Endothelial cell of umbilical vein (primary cell): ENCODE data around the gene TFAP2D. TPM values are rescaled to one million over a fixed set of nuclear protein-coding genes. Genes with fewer than 3 reads are reported as not detected.

Experiments
- BruUV-seq: library from RNA; stranded (reverse); fragments of 400-500 nt; replicated peaks from 2 replicates; lab custom pipeline; 2021; lab: Mats Ljungman, UMichigan
- CTCF ChIA-PET: fragments of 300-600, 350-600 bp; sonication (Branson Sonifier 250); formaldehyde crosslinking; loops from one replicate; lab custom pipeline; 2021; ENCODE audit warnings: antibody characterized with exemption, inconsistent platforms; lab: Charles Lee
- POLR2A ChIA-PET: fragments of 300-600, 350-600 bp; sonication (Branson Sonifier 250); formaldehyde crosslinking; loops from one replicate; lab custom pipeline; 2021; ENCODE audit warnings: antibody characterized with exemption, inconsistent platforms; lab: Charles Lee
- DNase-seq: peaks from one replicate; pipeline ENCODE4 v3.0.0-alpha.2; 2011; ENCODE audit warnings: low read depth, low spot score
- FAIRE-seq: peaks from 2 replicates; lab custom pipeline; 2011; peaks lifted over from hg19 to GRCh38; lab: Jason Lieb, UNC
- H2AFZ ChIP-seq: 2 replicates; pipeline ENCODE4 v1.6.0; 2012; ENCODE audit warnings: low read depth, low read length, control low read depth, inconsistent platforms
- H3K27ac ChIP-seq: 2 replicates; pipeline ENCODE4 v1.5.1; 2011; ENCODE audit warnings: low read depth, mild to moderate bottlenecking, control low read depth, low read length, moderate library complexity; ENCODE audit not compliant: insufficient read depth
- H3K27me3 ChIP-seq, 2 experiments: 2 replicates each; pipeline versions ENCODE4 v1.6.0 to v1.6.1; 2011; ENCODE audit warnings: low read length in 2 of 2, mixed read lengths in 1 of 2; ENCODE audit not compliant: control insufficient read depth in 2 of 2, insufficient read depth in 2 of 2
- H3K36me3 ChIP-seq, 2 experiments: 2 replicates in 1 of 2; 3 replicates in 1 of 2; pipeline ENCODE4 v1.5.1; 2011; ENCODE audit warnings: low read length in 2 of 2, mild to moderate bottlenecking in 1 of 2, moderate library complexity in 1 of 2; ENCODE audit not compliant: control insufficient read depth in 2 of 2, insufficient read depth in 2 of 2; ENCODE audit errors: extremely low read depth in 1 of 2
- H3K4me1 ChIP-seq: 3 replicates; pipeline ENCODE4 v1.5.1; 2011; ENCODE audit warnings: mild to moderate bottlenecking, low read length; ENCODE audit not compliant: control insufficient read depth, insufficient read depth; ENCODE audit errors: extremely low read depth
- H3K4me2 ChIP-seq: 2 replicates; pipeline ENCODE4 v1.6.1; 2011; ENCODE audit warnings: low read length, control low read depth, mixed read lengths; ENCODE audit not compliant: insufficient read depth
- H3K4me3 ChIP-seq, 3 experiments: fragments of 200-600 bp in 1 of 3; sonication (generic), shearing (Covaris generic) in 1 of 3; replicated peaks in 1 of 3; 2 replicates each; pipeline ENCODE4 v1.5.1; 2011 to 2016; ENCODE audit warnings: control low read depth in 3 of 3, low read length in 3 of 3, mild to moderate bottlenecking in 2 of 3, inconsistent platforms in 1 of 3, low read depth in 1 of 3, moderate library complexity in 1 of 3; ENCODE audit not compliant: insufficient read depth in 1 of 3
- H3K79me2 ChIP-seq: 2 replicates; pipeline ENCODE4 v1.6.0; 2012; ENCODE audit warnings: low read length, inconsistent platforms; ENCODE audit not compliant: control insufficient read depth, insufficient read depth
- H3K9ac ChIP-seq: replicated peaks from 2 replicates; pipeline ENCODE3; 2011; ENCODE audit warnings: low read length, control low read depth; ENCODE audit not compliant: insufficient read depth; ENCODE audit errors: extremely low read depth
- H3K9me1 ChIP-seq: replicated peaks from 3 replicates; pipeline ENCODE4 v1.6.0; 2011; ENCODE audit warnings: mild to moderate bottlenecking, low read length; ENCODE audit not compliant: control insufficient read depth, insufficient read depth; ENCODE audit errors: extremely low read depth
- H3K9me3 ChIP-seq: replicated peaks from 2 replicates; pipeline ENCODE4 v1.5.1; 2012; ENCODE audit warnings: low read length, inconsistent platforms; ENCODE audit not compliant: control insufficient read depth, insufficient read depth
- H4K20me1 ChIP-seq: replicated peaks from 2 replicates; pipeline ENCODE3; 2011; ENCODE audit warnings: mild to moderate bottlenecking, low read length; ENCODE audit not compliant: control insufficient read depth, insufficient read depth; ENCODE audit errors: extremely low read depth
- EZH2 ChIP-seq: IDR thresholded peaks from 2 replicates; pipeline ENCODE4 v1.6.1; 2012; ENCODE audit warnings: borderline replicate concordance, low read depth, mild to moderate bottlenecking, moderate library complexity, low read length, inconsistent platforms; ENCODE audit not compliant: severe bottlenecking
- FOS ChIP-seq: IDR thresholded peaks from 2 replicates; pipeline ENCODE4 v1.6.1; 2011; ENCODE audit warnings: mild to moderate bottlenecking, low read length, moderate library complexity, borderline replicate concordance; ENCODE audit not compliant: insufficient read depth
- GATA2 ChIP-seq: IDR thresholded peaks from 2 replicates; pipeline ENCODE4 v1.7.0; 2011; ENCODE audit warnings: low read depth, mild to moderate bottlenecking, moderate library complexity, mixed read lengths, low read length; ENCODE audit not compliant: insufficient read length, insufficient read depth
- JUN ChIP-seq: IDR thresholded peaks from 2 replicates; pipeline ENCODE4 v1.6.1; 2011; ENCODE audit warnings: borderline replicate concordance, low read depth; ENCODE audit not compliant: insufficient read length, insufficient read depth
- MYC ChIP-seq: IDR thresholded peaks from one replicate; pipeline ENCODE4 v1.6.1; 2011; ENCODE audit warnings: mild to moderate bottlenecking, low read depth, low read length
- POLR2A ChIP-seq: IDR thresholded peaks from 2 replicates; pipeline ENCODE4 v1.6.1; 2012; ENCODE audit warnings: low read depth, mild to moderate bottlenecking, control low read depth, low read length
- POLR2AphosphoS5 ChIP-seq: IDR thresholded peaks from 2 replicates; pipeline ENCODE4 v1.6.1; 2012; ENCODE audit warnings: low read depth, mild to moderate bottlenecking, control low read depth, low read length, moderate library complexity; ENCODE audit not compliant: insufficient read depth
- dilution Hi-C: fragments of 300-500 bp; cut with MboI; formaldehyde crosslinking; loops from one replicate; pipeline ENCODE4 v1.15.0; 2019; ENCODE audit warnings: low sequenced_read_pairs; ENCODE audit not compliant: extremely low pct_ligation_motif_present
- intact Hi-C: fragments of 100-400 bp; cut with micrococcal nuclease; formaldehyde crosslinking; loops from one replicate; pipeline ENCODE4 v1.10.0; 2022
- polyA plus RNA-seq, 4 experiments: library from polyadenylated mRNA; depleted of rRNA in 3 of 4; stranded (reverse) in 3 of 4; unstranded in 1 of 4; fragments of >200 nt; gene quantifications; 2 replicates each; pipeline versions ENCODE4 v1.2.1 to v1.2.3, GENCODE V29; 2011 to 2012; ENCODE audit warnings: missing spikeins in 1 of 4
- total RNA-seq: library from RNA; stranded (reverse); gene quantifications from 2 replicates; pipeline ENCODE4 v1.2.3, GENCODE V29; 2021
- TF ChIP-seq, protein P1 (sequence below), 2 donors: IDR thresholded peaks; 1 replicate in 1 of 2; 2 replicates in 1 of 2; pipeline ENCODE4 v1.5.1; 2011; ENCODE audit warnings: low read length in 2 of 2, mild to moderate bottlenecking in 2 of 2, moderate library complexity in 2 of 2, control low read depth in 1 of 2, inconsistent platforms in 1 of 2, low read depth in 1 of 2; ENCODE audit not compliant: insufficient read depth in 1 of 2; ENCODE audit errors: extremely low read depth in 1 of 2
- TF ChIP-seq, protein P2 (sequence below): IDR thresholded peaks from 2 replicates; pipeline ENCODE4 v1.6.1; 2011; ENCODE audit not compliant: insufficient read depth, insufficient read length

The TFAP2D gene
- total and polyA plus RNA-seq, 2 donors (not counting 3 experiments of a cell fraction or from before 2014, with no cell fraction given), result not detected

DNA sequence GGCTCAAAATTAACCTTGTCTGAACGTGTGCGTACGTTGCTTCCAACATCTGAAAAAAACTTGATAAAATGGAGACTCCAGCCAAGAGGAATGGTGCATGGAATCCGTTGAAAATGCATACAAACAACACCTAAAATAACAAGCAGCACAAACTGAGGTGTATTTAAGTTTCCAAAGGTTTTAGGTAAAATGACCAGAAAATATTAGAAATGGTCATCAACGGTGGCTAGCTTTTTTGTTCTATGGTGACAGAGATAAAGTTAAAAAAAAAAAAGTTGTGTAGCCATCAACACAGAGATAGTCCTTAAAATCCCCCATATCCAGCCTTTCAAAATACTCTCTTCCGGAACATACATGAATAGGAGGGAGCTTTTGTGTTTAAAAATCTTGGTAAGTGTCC is 104.7 kb downstream of the TFAP2D start:
- TF ChIP-seq, protein P1, sequence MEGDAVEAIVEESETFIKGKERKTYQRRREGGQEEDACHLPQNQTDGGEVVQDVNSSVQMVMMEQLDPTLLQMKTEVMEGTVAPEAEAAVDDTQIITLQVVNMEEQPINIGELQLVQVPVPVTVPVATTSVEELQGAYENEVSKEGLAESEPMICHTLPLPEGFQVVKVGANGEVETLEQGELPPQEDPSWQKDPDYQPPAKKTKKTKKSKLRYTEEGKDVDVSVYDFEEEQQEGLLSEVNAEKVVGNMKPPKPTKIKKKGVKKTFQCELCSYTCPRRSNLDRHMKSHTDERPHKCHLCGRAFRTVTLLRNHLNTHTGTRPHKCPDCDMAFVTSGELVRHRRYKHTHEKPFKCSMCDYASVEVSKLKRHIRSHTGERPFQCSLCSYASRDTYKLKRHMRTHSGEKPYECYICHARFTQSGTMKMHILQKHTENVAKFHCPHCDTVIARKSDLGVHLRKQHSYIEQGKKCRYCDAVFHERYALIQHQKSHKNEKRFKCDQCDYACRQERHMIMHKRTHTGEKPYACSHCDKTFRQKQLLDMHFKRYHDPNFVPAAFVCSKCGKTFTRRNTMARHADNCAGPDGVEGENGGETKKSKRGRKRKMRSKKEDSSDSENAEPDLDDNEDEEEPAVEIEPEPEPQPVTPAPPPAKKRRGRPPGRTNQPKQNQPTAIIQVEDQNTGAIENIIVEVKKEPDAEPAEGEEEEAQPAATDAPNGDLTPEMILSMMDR (IDR thresholded peaks at IDR 0.05; ENCODE audit: extremely low read depth in 1 of 2, insufficient read depth in 1 of 2, low read depth in 1 of 2, low read length in 2 of 2), result no peak
- no peak for TF ChIP-seq FOS
- FAIRE-seq (no peak), DNase-seq (no peak)
- Histone ChIP-seq H3K79me2 (no peaks in the 10 kb centered on the region), H3K36me3 (no peaks in the 10 kb centered on the region), H3K9ac (no peak overlapping the region), H3K27ac (no peak overlapping the region), H3K9me3 (no peaks in the 10 kb centered on the region), H3K4me3 (no peak overlapping the region), H3K4me2 (no peak overlapping the region), H3K4me1 (no peaks in the 10 kb centered on the region), H3K27me3 (peaks cover 51 to 67% of the 10 kb centered on the region in 2 experiments), H3K9me1 (no peaks in the 10 kb centered on the region), H2AFZ (no peak overlapping the region), H4K20me1 (no peaks in the 10 kb centered on the region)
- dilution Hi-C loops (no loop called here), intact Hi-C loops (loop anchor here (10.0 kb wide), 1 partner anchor 1037 kb away; no protein-coding TSS in a partner anchor)
- no TSS peak for BruUV-seq
- ChIA-PET CTCF (interaction anchor here (1.3 to 4.2 kb wide), 4 partner anchors 1142 to 1232 kb away, joined by 5 to 34 read pairs (median 24); no protein-coding TSS in a partner anchor), POLR2A (no interaction called here)

DNA sequence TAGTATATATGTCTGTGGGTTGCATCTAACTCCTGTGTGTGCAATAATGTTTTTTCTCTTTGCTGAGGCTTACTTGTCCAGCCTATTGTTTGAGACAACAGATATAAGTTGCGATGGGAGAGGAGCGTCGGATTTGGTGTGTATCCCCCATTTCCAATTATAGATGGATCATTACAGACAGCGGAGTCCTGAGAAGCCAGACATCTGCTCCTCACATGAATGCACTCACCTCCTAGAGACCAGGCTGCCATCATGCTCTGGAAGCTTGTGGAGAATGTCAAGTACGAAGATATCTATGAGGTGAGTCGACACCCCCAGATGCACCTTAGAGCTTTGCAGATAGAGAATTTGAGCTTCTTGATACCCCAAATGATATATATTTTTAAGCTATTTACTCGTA is 105.3 kb downstream of the TFAP2D start, which contains the start of gene TFAP2B:
Gene TFAP2B (plus strand): TSS at position 199 of the 400 bp plus-strand sequence. CDS start 21 bp downstream, at position 220.
- BruUV-seq, result no TSS peak
- Histone ChIP-seq H2AFZ (peak within 1 kb of the TSS; percentile 50), H3K9me3 (no peaks in the 10 kb centered on the region), H3K36me3 (no peaks in the 10 kb centered on the region), H3K9ac (no peak within 1 kb of the TSS), H3K79me2 (no peaks in the 10 kb centered on the region), H3K4me3 (no peak within 1 kb of the TSS), H4K20me1 (no peaks in the 10 kb centered on the region), H3K27me3 (peaks cover 56 to 73% of the 10 kb centered on the region in 2 experiments), H3K4me2 (peak within 1 kb of the TSS; percentile 11), H3K27ac (no peak within 1 kb of the TSS), H3K9me1 (no peaks in the 10 kb centered on the region), H3K4me1 (no peaks in the 10 kb centered on the region)
- ChIA-PET CTCF (interaction anchor here (1.3 to 4.2 kb wide), 2 partner anchors 1141 to 1231 kb away, joined by 5 to 34 read pairs; no protein-coding TSS in a partner anchor), POLR2A (no interaction called here)
- intact Hi-C loops, result loop anchor here (10.0 kb wide), 1 partner anchor 1036 kb away; no protein-coding TSS in a partner anchor
- TF ChIP-seq GATA2 (no peak), FOS (no peak), EZH2 (no peak), MYC (no peak), POLR2A (no peak), POLR2AphosphoS5 (no peak), JUN (no peak)
- TF ChIP-seq, protein P2, sequence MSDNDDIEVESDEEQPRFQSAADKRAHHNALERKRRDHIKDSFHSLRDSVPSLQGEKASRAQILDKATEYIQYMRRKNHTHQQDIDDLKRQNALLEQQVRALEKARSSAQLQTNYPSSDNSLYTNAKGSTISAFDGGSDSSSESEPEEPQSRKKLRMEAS, result no peak
- TF ChIP-seq, protein P1 (IDR thresholded peaks at IDR 0.05; ENCODE audit: extremely low read depth in 1 of 2, insufficient read depth in 1 of 2, low read depth in 1 of 2, low read length in 2 of 2), result no peak
- dilution Hi-C loops, result no loop called here
- FAIRE-seq (no peak), DNase-seq (no peak)
